ENCODE data around the gene C2CD3.

GRCh38 chr11:74203966-74204365, 33.2 kb upstream of the C2CD3 start:
- no peak for TF ChIP-seq CTCF (IDR thresholded peaks at IDR 0.05)
- TF ChIP-seq POLR2A (IDR thresholded peaks at IDR 0.05), result no peak
- no peak for TF ChIP-seq EP300 (IDR thresholded peaks at IDR 0.05)
- TF ChIP-seq POLR2AphosphoS5 (IDR thresholded peaks at IDR 0.05), result no peak

Data from upper lobe of left lung (tissue), 4 donors.